ENCODE results near the gene TOPAZ1.

Gene TOPAZ1

DNA sequence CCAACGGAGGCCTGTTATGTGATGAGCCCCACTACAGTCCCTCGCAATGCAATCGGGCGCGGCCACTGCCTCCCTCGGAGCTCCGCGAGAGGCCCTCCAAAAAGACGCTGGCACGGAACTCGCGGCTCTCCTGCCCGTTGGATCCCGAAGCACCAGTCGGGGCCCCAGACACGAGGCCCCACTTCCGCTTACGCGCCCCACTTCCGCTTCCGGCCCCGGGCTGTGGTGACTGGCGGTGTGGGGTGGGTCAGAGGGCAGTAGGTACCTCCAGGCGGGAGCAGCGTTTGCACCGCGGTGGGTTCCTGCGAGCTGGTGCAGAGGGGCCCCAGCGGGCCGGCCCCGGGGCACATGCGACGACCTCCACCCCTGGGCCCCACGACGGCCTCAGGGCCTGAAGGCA is at the start of gene TOPAZ1:
TOPAZ1 (plus strand) TSS at position 181 of the 400 bp plus-strand sequence; CDS start at position 349, 168 bp downstream.
- DNase-seq (ENCODE audit: low read depth), result no peak

DNA sequence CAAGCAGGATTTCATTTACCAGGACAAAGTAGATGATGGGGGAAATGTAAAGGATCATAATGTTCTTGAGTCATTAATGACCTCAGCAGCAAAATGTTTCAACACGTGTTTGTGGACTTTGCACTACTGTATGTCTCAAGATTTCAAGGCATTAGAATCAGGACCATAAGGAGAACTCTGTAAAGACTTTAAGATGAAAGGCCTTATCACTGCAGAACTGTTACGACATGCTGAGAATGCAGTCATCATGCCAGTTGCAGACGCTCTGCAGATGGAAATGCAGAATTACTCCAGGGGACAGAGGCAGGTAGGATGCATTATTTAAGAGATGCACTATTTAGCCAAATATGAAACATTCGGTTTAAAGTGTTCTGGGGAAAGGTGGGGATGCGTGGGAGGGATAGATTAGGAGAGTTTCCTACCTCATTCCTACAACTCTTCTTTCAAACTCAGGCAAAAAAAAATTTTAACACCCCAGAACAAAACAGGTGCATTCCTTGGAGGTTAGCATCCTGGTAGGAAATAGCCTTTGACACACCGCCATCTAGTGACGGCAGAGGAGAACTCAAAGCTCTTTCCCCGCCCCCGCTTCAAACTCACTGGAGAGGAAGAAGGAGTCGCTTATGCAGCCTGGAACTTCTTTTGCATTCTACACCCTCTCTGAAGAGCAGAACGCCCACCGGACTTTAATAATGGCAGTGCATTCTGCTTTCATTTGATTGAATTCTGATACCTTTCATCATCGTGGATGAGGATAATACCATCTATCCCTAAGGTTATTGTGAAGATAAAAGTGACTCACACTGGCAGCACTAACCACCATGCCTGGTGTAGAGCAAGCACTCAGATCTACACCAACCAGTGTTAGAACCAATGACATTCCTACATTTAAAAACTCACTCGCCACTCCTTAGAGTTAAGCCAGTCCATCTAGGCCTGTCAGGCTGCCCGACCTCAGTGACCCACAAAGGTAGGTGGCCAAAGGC is 43.1 kb upstream of the TOPAZ1 start:
- DNase-seq (ENCODE audit: low read depth), result peak; percentile 66

- no peak for DNase-seq (ENCODE audit: low read depth)
Observed at GRCh38 chr3:44206261-44206660, 35.4 kb upstream of the TOPAZ1 start.

- DNase-seq (ENCODE audit: low read depth), result no peak
Observed at GRCh38 chr3:44206862-44207652, 34.6 kb upstream of the TOPAZ1 start.

- DNase-seq (ENCODE audit: low read depth), result no peak
Observed at GRCh38 chr3:44208086-44208485, 33.6 kb upstream of the TOPAZ1 start.

DNA sequence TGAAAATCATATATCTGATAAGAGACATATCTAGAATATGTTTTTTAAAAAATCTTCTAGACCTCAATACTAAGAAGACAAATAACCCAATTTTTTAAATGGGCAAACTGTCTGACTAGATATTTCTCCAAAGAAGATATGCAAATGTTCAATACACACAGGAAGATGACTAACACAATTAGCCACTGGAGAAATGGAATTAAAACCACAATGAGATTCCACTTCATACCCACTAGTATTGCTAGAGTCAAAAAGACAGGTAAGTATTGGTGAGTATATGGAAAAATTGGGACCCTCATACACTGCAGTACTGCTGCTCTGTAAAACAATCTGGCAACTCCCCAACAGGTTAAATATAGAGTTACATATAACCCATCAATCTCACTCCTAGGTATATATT is 33.1 kb upstream of the TOPAZ1 start:
- no peak for DNase-seq (ENCODE audit: low read depth)

DNA sequence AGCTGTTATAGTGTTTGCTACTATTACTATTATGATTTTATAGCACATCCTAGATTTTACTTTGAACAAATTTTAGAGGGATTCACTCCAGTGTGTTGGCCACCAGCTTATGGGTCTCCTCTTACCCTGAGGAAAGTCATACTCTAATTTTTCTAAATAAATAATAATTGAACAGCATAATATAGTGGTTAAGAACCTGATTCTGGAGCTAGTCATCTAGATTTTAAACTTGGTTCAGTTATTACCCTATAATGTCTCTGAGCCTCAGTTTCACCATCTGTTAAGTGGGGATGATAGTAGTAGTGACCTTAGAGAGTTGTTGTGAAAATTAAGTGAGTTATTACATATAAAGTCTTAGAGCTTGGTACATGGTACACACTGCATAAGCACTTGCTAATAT is 30.7 kb upstream of the TOPAZ1 start:
- no peak for DNase-seq (ENCODE audit: low read depth)

DNA sequence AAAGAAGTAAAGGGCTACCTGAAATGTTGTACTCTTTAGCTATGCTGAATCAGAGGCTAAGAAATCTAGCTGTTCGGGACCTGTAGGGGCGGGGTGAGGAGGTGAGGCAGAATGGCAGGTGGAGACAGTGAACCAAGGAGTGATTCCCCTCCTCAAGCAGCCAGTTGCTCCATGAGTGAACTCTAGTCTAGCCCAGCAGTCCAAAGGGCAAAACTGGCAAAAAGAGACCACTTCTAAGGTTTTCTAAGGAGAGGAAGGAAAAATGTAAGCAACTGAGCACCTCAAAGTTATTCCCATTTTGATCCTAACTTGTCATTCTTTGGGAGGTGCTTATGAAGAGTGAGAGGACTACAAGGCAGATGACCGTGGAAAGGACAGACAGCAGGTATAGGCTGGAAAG is 19.3 kb upstream of the TOPAZ1 start:
- DNase-seq (ENCODE audit: low read depth), result no peak

GRCh38 chr3:44223299-44223698 is 18.4 kb upstream of the TOPAZ1 start:
- DNase-seq (ENCODE audit: low read depth), result no peak

DNA sequence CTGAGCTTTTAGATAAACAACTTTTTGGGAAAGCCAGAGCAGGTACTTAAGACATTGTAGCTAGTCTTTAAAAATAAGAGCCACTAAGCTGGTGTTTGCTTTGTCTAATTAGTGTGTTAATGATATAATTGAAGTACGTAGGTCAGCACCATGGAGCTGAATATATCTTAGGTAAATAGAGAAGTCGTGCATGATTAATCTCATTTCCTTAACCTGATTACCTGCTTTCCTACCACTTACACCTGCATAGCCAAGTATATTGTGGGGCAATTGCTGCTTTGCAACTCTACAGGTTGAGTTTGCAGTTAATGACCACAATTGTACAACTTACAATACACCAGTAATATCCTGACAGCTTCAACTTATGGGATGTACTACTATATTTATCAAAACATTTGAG is 17.6 kb upstream of the TOPAZ1 start:
- DNase-seq (ENCODE audit: low read depth), result no peak

DNA sequence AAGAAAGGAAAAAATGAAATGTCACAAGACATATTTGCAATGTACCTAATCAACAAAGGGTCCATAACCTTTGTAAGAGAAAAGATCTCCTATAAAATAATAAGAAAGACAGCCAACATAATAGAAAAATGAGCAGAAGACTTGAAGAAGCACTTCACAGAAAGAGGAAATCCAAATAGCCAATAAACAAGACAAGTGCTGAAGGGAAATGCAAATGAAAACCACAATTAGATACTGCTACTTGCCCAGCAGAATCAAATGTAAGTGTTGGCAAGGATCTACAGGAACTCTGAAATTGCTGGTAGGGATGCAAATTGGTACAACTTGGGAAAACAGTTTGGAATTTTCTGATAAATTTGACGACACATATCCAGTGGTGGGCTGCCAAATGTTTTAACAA is 15.1 kb upstream of the TOPAZ1 start:
- DNase-seq (ENCODE audit: low read depth), result no peak

- no peak for DNase-seq (ENCODE audit: low read depth)
Observed at GRCh38 chr3:44227632-44228031, 14.1 kb upstream of the TOPAZ1 start.

DNA sequence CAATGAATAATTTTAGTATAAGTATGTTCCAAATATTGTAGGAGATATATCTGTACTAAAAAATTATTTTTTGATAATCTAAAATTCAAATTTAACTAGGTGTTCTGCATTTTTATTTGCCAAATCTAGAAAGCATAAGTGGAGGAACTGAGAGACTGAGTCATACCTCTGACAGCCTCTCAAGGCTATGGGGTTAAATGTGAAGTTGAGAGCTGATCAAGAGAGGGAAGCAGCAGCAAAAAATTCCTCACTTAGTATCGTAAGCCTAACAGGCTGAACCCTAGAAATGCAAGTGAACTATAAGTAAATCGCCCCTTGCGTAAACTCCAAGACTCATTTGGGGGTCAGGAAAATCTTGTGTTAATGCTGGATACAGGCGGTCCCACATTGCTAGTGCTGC is 12.8 kb upstream of the TOPAZ1 start:
- no peak for DNase-seq (ENCODE audit: low read depth)

- no peak for DNase-seq (ENCODE audit: low read depth)
Observed at GRCh38 chr3:44232407-44232806, 9.3 kb upstream of the TOPAZ1 start.

DNA sequence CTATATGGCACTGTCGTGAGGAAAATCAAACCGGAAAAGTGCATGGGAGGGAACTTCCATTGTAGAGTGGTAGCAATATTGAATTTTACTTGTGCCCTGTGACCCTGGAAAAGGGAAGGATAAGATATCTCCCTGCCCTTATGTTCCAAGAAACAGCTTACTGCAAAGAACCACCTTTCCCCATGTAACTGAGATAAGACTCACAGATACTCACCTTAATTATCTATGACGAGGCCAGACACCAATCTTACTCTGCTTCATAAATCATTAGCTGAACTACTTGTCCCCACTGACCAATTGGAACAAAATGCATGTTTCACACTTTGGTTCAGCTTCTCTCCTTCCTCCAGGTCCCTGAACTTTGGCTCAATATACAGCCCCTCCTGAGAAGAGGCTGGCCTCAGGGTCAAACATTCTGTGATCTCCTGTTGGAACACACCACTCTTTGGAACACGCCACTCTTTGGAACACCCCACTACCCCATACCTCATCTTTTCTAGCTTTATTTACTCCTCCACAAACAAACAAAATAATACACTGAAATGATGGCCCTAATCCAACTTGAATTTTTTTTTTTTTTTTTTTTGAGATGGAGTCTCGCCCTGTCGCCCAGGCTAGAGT is 6.9 kb upstream of the TOPAZ1 start:
- DNase-seq (ENCODE audit: low read depth), result no peak

- peak; percentile 54 for DNase-seq (ENCODE audit: low read depth)
Observed at GRCh38 chr3:44235604-44236484, 5.8 kb upstream of the TOPAZ1 start.

- DNase-seq (ENCODE audit: low read depth), result no peak
Observed at GRCh38 chr3:44236485-44236908, 5.2 kb upstream of the TOPAZ1 start.

DNA sequence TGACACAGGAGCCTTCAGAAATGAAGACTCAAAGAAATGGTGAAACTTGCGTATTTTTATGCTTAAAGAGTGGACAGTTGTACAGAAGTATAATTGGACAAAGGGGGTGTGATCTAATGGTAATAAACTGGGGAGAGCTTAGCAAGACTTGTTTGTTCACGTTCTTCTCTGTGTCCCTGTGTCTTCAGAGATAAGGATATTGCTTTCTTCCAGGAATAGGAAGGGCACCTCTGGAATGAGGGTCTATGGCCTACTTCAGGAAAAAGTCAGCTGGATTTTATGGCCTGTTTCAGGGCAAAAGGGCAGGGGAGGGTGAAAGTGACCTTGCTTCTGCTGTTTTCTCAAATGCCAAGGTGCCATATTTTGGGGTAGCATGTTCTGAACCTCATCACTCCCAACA is 4.5 kb upstream of the TOPAZ1 start:
- DNase-seq (ENCODE audit: low read depth), result no peak

DNA sequence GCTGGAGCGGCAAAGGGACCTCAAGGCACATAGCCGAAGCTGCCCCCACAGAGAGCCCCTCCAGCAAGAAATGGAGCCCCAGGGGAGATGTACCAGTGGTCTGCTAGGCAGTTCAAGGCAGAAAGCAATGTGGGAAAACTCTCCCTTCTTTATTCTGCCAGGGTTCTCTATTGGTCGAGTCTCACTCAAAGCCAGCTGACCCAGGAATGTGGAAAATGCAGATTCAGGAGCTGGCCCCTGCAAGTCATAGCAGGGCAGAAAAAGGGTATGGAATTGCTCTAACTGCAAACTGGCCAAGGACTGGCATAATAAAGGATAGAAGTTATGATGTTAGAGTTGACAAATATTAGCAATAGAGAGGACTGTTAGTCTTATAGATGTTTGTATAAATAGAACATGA is 4.0 kb upstream of the TOPAZ1 start:
- DNase-seq (ENCODE audit: low read depth), result no peak

DNA sequence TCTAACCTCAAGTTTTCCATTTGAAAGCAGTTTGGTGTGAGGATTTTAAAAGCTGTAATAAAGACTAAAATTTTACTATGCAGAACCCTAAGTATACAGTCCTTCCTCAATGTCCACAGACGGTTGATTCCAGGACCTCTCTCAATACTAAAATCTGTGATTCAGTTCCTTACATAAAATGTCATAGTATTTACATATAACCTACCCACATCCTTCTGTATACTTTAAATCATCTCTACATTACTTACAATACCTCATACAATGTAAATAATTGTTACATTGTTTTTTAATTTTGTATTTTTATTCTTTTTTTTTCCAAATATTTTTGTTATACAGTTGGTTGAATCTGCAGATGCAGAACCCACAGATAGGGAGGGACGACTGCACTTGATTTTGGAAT is 2.8 kb upstream of the TOPAZ1 start:
- no peak for DNase-seq (ENCODE audit: low read depth)

DNA sequence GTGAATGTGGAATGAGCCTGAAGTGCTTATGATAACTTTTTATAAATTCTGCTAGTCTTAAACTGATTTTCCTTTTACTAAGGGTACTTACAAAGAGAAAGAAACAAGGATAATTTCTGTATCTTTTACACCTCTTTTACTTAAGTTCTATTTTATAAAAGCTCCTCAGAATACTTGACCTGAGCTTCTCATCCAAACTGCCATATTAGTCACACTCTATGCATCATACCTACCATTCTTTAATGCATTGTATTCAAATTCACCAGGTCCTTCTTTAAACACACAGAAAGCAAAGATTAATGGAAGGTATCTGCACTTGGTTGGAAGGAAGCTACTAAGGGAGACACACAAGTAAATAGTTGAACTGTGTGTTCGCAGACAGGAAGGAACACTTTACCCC is 1.6 kb upstream of the TOPAZ1 start:
- no peak for DNase-seq (ENCODE audit: low read depth)

GRCh38 chr3:44242721-44243120 is 1.0 kb downstream of the TOPAZ1 start:
- no peak for DNase-seq (ENCODE audit: low read depth)

All from stimulated activated CD4-positive, alpha-beta T cell treated with anti-CD3 and anti-CD28 coated beads, Interleukin-2, amount 100 ng/mL, for 4 hours (primary cell).